Lung (tissue), 12 donors: ENCODE data around the gene GPC6. TPM values are rescaled to one million over a fixed set of nuclear protein-coding genes. Genes with fewer than 3 reads are reported as not detected.
A peak's percentile ranks its signal among the peaks of the same experiment; 100 is the strongest.

ENCODE experiments used
- ATAC-seq: fragments of 200-7000 bp; cut with Tn5 transposase; one replicate; pipeline ENCODE4 v1.9.1; 2020; ENCODE audit warnings: moderate number of reproducible peaks; ENCODE audit not compliant: insufficient read depth, low FRiP score
- DNase-seq, 3 donors: peaks; one replicate each; pipeline ENCODE4 v3.0.0-alpha.2; 2013 to 2017
- H3K27ac ChIP-seq, 2 donors: one replicate each; pipeline ENCODE4 v1.5.1; 2013; ENCODE audit warnings: mild to moderate bottlenecking in 2 of 2, moderate library complexity in 2 of 2, control low read depth in 1 of 2, inconsistent platforms in 1 of 2, low read depth in 1 of 2, low read length in 1 of 2
- H3K27me3 ChIP-seq, 3 donors: one replicate each; pipeline ENCODE4 v1.5.1; 2013; ENCODE audit warnings: low read length in 2 of 3; ENCODE audit not compliant: control insufficient read depth in 3 of 3, insufficient read depth in 3 of 3
- H3K36me3 ChIP-seq, 4 donors: one replicate each; pipeline ENCODE4 v1.5.1; 2013; ENCODE audit warnings: low read length in 4 of 4, mild to moderate bottlenecking in 1 of 4, moderate library complexity in 1 of 4; ENCODE audit not compliant: control insufficient read depth in 4 of 4, insufficient read depth in 4 of 4
- H3K4me1 ChIP-seq, 5 donors: one replicate each; pipeline ENCODE4 v1.5.1; 2013; ENCODE audit warnings: low read length in 5 of 5, mild to moderate bottlenecking in 2 of 5, moderate library complexity in 1 of 5; ENCODE audit not compliant: control insufficient read depth in 5 of 5, insufficient read depth in 5 of 5
- H3K4me3 ChIP-seq: one replicate; pipeline ENCODE4 v1.5.1; 2013; ENCODE audit warnings: mild to moderate bottlenecking, control low read depth, moderate library complexity
- H3K9ac ChIP-seq, 2 donors: one replicate each; pipeline ENCODE4 v1.5.1; 2013; ENCODE audit warnings: low read length in 2 of 2, control low read depth in 1 of 2; ENCODE audit not compliant: insufficient read depth in 1 of 2
- H3K9me3 ChIP-seq, 4 donors: one replicate each; pipeline ENCODE4 v1.5.1; 2013; ENCODE audit warnings: low read length in 3 of 4, mild to moderate bottlenecking in 1 of 4, moderate library complexity in 1 of 4; ENCODE audit not compliant: control insufficient read depth in 4 of 4, insufficient read depth in 3 of 4
- WGBS, 2 donors: extraction: QIAGEN DNeasy Blood & Tissue Kit; methylation state at CpG; one replicate each; pipeline ENCODE4 v1.1.7; 2013; 5-methylcytosine and 5-hydroxymethylcytosine counted together
- polyA plus RNA-seq, 2 donors: library from polyadenylated mRNA; stranded (reverse); fragments of 200-250 nt; gene quantifications; one replicate each; pipeline ENCODE4 v1.2.1, GENCODE V29; 2013
- total RNA-seq, 2 donors: library from RNA; depleted of rRNA in 1 of 2; stranded (reverse); fragments of >200 nt in 1 of 2; gene quantifications; one replicate each; pipeline ENCODE4 v1.2.1, GENCODE V29; 2014 to 2021
- TF ChIP-seq, protein P1 (sequence below): IDR thresholded peaks from 2 replicates; pipeline ENCODE4 v1.5.1; 2012; ENCODE audit warnings: mild to moderate bottlenecking; ENCODE audit errors: control extremely low read depth, extremely low read depth
- donor health status: control.
- donor health status: control.
- donor health status: Bipolar disorder and iron deficiency.
- donor health status: healthy.
- donor health status: DM: yes; HTN: yes; CAD: no.

The GPC6 gene
- total and polyA plus RNA-seq, 4 donors = 0.45 to 31.4 (median 4.8) TPM

DNA sequence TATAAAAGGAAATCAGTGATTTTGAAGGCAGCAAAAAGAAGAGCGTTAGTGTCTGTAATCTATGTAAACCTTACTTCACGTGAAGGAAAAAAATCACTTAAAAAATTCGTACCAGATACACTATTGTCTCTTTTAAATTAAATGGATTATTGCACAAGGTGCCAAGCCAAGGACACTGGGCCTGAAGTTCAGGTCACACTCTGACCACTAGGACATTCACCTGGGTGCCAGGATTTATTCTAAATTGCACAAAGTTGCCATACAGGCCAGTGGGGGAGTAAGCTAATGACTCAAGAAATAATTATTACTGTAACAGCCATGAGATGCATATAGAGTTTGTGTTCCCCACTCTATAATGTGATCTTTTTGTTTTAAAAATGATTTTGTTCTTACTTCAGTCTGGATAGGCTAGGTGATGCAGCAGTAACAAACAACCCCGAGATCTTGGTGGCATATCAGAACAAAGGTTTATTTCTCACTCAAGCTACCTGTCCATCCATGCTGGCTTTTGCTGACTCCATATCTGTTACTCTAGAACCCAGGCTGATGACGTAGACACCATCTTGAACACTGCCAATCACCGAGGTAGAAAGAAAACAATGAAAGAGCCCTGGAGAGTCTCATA, 1000.8 kb downstream of the GPC6 start:
- H3K36me3 ChIP-seq = no peaks in the 10 kb centered on the region
- no peak for DNase-seq
- no peak overlapping the region for H3K27ac ChIP-seq
- no peak for ATAC-seq
- H3K4me1 ChIP-seq = no peaks in the 10 kb centered on the region
- no peak overlapping the region for H3K9ac ChIP-seq
- no peak overlapping the region for H3K4me3 ChIP-seq
- H3K27me3 ChIP-seq = peaks cover 0 to 2% (median 0%) of the 10 kb centered on the region in 3 donors
- WGBS, 2 donors = 95 to 96% methylated on average over 6 of the region's 6 CpGs
- peaks cover 0 to 2% (median 0%) of the 10 kb centered on the region in 4 donors for H3K9me3 ChIP-seq
- TF ChIP-seq, protein P1, sequence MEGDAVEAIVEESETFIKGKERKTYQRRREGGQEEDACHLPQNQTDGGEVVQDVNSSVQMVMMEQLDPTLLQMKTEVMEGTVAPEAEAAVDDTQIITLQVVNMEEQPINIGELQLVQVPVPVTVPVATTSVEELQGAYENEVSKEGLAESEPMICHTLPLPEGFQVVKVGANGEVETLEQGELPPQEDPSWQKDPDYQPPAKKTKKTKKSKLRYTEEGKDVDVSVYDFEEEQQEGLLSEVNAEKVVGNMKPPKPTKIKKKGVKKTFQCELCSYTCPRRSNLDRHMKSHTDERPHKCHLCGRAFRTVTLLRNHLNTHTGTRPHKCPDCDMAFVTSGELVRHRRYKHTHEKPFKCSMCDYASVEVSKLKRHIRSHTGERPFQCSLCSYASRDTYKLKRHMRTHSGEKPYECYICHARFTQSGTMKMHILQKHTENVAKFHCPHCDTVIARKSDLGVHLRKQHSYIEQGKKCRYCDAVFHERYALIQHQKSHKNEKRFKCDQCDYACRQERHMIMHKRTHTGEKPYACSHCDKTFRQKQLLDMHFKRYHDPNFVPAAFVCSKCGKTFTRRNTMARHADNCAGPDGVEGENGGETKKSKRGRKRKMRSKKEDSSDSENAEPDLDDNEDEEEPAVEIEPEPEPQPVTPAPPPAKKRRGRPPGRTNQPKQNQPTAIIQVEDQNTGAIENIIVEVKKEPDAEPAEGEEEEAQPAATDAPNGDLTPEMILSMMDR = no peak

DNA sequence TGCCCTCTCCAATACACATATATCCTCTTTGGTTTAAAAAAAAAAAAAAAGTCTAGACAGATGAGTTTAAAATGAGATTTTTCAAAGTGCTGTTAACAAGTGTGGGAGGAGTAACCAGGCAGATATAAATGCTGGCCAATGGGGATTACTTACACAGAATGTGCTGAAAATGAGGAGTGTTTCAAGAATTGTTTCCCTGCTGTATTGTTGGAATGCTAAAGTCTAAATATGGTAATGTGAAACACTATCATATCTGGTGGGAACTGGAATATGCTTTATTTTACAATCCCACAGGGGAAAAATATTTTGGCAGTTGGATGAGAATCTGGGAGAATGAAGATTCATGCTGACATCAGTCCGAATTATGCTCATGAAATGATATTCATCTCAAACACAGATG, 1002.2 kb downstream of the GPC6 start:
- no peak for ATAC-seq
- no peaks in the 10 kb centered on the region for H3K4me1 ChIP-seq
- H3K27me3 ChIP-seq = peaks cover 0 to 2% (median 0%) of the 10 kb centered on the region in 3 donors

DNA sequence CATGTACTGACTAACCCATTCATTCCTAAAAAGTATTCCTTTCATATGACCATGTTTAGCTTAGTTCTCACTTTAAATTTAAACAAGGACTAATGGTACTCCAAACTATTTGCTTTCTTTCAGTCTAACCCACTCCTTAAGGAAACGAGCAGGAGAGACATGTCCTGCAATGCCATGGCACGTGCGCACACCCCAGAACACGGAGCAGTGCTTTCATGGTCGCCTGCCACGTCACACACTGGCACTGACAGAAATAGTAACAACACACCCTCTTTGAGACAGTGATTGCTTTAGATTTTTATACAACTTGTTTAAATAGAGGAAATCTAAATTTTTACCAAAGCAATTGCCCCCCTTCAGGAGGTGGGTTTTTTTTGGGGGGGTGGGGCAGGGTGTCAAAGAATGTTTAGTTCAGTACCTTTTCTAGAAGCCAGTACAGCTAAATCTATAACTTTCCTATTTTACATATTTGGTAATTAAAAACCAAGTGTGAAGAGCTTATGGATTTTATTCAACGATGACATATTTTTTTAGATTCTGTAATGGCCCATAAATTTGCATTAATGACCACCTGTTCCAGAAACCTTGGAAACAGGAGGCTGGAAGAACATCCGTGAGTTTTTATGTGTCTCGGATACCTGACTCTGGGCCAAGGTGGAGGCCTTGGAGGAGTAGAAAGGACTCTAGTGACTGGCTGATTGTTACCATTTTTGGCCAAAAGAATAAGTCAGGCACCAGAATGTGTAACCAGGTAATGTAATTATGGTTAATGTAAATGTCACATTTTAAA, 1005.7 kb downstream of the GPC6 start:
- Histone ChIP-seq H3K27me3 (peaks cover 0 to 13% (median 0%) of the 10 kb centered on the region in 3 donors), H3K9me3 (peaks cover 0 to 2% (median 0%) of the 10 kb centered on the region in 4 donors), H3K4me3 (no peak overlapping the region), H3K27ac (no peak overlapping the region), H3K36me3 (no peaks in the 10 kb centered on the region), H3K4me1 (no peaks in the 10 kb centered on the region), H3K9ac (no peak overlapping the region)
- DNase-seq (peak; percentile 35 to 73 (median 55)), ATAC-seq (no peak)
- TF ChIP-seq, protein P1 = no peak
- WGBS, 2 donors = 75 to 86% methylated on average over 9 of the region's 9 CpGs

More for the DNA sequence above, 1002.2 kb downstream of the GPC6 start:
- Histone ChIP-seq H3K9me3 (peaks cover 0 to 2% (median 0%) of the 10 kb centered on the region in 4 donors), H3K9ac (no peak overlapping the region), H3K4me3 (no peak overlapping the region), H3K27ac (no peak overlapping the region), H3K36me3 (no peaks in the 10 kb centered on the region)
- DNase-seq = peak in 1 of 3 donors; percentile 40
- 87 to 94% methylated on average over 1 of the region's 1 CpG for WGBS, 2 donors
- TF ChIP-seq, protein P1 = no peak
